Effector CD4-positive, alpha-beta T cell (primary cell): Measurements from ENCODE around the gene DYNLRB1.
A peak's percentile ranks its signal among the peaks of the same experiment; 100 is the strongest.

ENCODE experiments used
- DNase-seq: peaks from one replicate; pipeline ENCODE4 v3.0.0-alpha.2; 2020

Gene DYNLRB1

DNA sequence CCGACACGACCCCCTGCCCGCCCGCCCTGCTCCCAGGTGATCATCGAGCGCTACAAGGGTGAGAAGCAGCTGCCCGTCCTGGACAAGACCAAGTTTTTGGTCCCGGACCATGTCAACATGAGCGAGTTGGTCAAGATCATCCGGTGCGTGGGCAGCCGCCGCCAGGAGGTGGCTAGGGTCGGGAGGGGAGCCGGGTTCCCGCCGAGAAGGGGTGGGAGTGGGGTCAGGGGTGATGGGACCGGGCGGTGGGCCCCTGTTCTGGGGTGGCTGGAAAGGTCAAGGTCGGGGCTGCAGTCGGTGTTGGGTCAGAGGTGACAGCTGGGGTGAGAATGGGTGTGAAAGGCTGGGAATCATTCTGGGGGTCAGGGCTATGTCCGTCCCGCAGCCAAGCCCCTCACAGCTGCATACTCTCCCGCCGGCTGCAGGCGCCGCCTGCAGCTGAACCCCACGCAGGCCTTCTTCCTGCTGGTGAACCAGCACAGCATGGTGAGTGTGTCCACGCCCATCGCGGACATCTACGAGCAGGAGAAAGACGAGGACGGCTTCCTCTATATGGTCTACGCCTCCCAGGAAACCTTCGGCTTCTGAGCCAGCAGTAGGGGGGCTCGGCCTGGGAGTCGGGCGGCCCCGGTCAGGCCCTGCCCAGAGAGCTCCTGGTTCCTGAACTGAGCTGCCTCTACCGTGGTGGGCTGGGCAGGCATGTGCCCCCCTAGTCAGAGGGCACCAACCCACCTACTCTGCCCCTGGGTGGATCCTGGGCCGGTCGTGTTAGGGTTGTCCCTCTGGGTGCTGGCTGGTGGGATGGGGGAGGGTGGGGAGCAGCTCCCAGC lies 43.3 kb downstream of the DYNLRB1 start:
- peak; percentile 13 for DNase-seq

DNA sequence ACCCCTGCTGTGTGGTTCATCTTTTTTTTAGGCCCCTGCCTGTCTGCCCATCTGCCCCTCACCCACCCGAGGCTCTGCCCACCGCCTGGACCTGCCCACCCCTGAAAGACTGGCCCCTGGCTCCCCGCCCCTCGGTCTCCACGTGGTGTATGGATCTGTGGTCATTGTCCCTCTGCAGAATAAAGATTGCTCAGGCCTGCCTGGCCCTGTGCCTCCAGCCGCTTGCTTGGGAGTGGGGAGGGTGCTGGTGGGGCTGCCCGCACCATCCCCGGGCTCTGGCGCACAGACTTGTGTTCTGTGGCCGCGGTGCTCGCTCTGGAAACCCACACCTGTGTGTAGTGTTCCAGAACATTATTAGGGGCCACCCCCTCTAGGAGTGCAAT lies 43.9 kb downstream of the DYNLRB1 start:
- DNase-seq: no peak

- DNase-seq: no peak
Measured at GRCh38 chr20:34560614-34561013, 44.4 kb downstream of the DYNLRB1 start.

- no peak for DNase-seq
Measured at GRCh38 chr20:34561661-34562060, 45.4 kb downstream of the DYNLRB1 start.

DNA sequence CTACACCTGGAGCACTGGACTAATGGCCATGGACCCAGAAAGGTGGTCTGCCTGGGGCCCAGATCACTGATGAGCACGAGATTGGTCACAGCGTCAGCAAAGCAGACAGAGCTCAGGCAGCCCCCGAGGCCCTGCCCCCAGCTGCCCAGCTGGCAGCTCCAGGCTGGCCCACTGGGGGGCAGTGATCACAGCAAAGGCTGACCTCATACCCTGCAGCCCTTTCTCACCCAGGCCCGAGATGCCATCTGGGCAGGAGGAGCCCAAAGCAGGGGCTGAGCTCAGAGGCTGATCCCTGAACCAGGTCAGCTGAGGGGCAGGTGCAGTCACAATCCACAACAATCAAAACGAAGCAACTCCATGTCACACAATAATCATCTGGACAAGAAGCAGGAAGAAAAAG lies 46.4 kb downstream of the DYNLRB1 start:
- DNase-seq: no peak

DNA sequence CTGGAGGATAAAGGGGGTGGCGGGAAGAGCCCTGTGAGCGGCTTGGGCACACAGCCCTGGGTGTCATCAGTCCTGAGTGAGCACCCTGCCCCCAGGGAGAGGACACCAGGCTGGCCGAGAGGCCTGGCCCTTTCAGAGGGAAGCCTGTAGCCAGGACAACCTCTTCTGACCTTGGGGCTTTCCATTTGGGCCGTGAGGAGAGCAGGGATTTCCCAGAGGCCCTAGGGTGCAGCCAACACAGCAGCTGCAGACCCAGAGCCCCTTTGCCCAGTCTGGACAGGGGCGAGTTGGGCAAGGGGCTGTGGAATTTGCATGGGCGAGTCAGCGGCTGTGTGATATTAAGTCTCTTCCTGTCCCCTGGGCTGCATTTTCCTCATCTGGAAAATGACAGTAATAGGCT lies 48.6 kb downstream of the DYNLRB1 start:
- DNase-seq: no peak

GRCh38 chr20:34566978-34567891 lies 51.0 kb downstream of the DYNLRB1 start:
- DNase-seq: no peak

GRCh38 chr20:34567892-34568865 lies 52.0 kb downstream of the DYNLRB1 start:
- DNase-seq: no peak

- DNase-seq: no peak
Measured at GRCh38 chr20:34569598-34569997, 53.4 kb downstream of the DYNLRB1 start.

GRCh38 chr20:34570859-34571306 lies 54.7 kb downstream of the DYNLRB1 start:
- DNase-seq: no peak

DNA sequence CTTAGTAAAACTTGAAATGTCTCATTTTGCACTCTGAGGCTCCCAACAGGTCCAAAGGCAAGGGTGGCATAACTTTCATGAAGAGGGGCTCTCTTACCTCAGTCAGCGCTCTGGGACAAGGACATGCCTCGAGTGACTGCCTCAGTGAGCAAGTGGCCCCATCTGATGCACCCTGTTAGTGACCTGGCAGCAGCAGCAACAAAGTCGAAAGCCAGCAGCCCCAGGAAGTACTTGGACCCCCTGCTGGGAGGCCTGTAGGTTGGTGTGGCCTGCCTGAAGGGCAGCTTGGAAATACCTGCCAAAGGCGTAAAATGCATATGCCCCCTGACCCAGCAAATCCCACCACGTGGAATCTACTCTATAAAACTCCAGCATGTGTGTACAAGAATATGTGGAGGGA lies 55.5 kb downstream of the DYNLRB1 start:
- DNase-seq: no peak

DNA sequence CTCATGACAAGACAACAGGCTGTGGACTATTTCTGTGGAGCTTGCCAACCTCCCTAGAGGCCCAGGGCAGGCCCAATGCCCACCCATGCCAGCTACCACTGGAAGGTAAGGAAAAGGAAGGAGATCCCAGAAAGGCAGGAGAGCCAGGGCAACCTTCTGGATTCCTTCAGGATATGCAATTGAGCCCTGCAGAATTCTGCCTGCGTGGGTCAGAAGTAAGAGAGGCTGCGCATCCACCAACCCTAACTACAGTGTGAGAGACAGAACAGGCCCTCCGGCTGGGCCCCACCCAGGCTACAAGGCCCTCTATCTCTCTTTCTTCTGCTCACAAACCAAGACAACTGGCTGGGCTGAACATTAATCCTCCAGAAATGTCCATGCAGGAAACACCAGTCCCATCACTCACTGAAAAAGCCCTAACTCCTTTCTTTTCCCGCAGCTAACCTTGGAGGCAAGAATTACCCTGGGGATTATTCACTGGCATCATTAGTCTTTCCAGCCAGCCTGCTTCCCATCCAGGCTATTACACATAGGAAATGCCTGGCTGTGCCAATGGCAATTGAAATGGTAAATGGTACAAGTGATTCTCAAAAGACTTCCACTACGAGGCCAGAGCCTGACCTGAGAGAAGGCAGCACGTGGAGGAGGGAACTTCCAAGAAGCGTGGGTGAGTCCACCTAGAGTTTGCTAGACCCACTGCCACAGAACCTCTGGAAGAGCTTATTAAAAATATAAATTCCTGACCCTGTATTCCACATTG lies 57.5 kb downstream of the DYNLRB1 start:
- DNase-seq: no peak

- no peak for DNase-seq
Measured at GRCh38 chr20:34574426-34574825, 58.2 kb downstream of the DYNLRB1 start.

- DNase-seq: no peak
Measured at GRCh38 chr20:34574861-34575260, 58.6 kb downstream of the DYNLRB1 start.

- DNase-seq: no peak
Measured at GRCh38 chr20:34575271-34575670, 59.0 kb downstream of the DYNLRB1 start.

- no peak for DNase-seq
Measured at GRCh38 chr20:34575756-34576155, 59.5 kb downstream of the DYNLRB1 start.

GRCh38 chr20:34577061-34577460 lies 60.8 kb downstream of the DYNLRB1 start:
- no peak for DNase-seq

GRCh38 chr20:34578025-34578424 lies 61.8 kb downstream of the DYNLRB1 start:
- DNase-seq: no peak

- DNase-seq: no peak
Measured at GRCh38 chr20:34578521-34578920, 62.3 kb downstream of the DYNLRB1 start.

GRCh38 chr20:34579191-34579978 lies 63.2 kb downstream of the DYNLRB1 start:
- DNase-seq: no peak
